Measurements from ENCODE around the gene MKRN2OS. TPM values are rescaled to one million over a fixed set of nuclear protein-coding genes. Genes with fewer than 3 reads are reported as not detected.

Gene MKRN2OS
- total RNA-seq, 1 experiment from 2014 or later = not detected

DNA sequence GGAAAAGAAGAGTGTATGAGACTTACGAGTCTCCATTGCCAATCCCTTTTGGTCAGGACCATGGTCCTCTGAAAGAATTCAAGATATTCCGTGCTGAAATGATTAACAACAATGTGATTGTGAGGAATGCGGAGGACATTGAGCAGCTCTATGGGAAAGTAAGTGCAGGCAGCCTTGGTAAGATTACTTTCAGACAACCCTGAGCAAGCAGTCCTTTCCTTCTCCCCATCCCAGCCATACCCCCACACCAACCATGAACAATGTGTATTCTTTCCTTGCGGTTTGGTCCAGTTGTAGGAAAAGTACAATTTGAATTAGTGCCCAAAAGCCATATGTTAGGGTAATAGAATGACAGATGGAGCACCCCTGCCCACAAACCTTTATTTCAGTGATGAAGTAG, 55.5 kb downstream of the MKRN2OS start:
- no peaks in the 10 kb centered on the region for H3K27me3 Mint-ChIP-seq (ENCODE audit: low read depth)
- no peak overlapping the region for H3K4me3 Mint-ChIP-seq
- H3K27ac Mint-ChIP-seq = no peak overlapping the region
- peaks cover 34% of the 10 kb centered on the region for H3K36me3 Mint-ChIP-seq
- H3K4me1 Mint-ChIP-seq = peaks cover 15% of the 10 kb centered on the region
- DNase-seq (ENCODE audit: low spot score) (no peak), ATAC-seq (no peak)
- TF ChIP-seq RELA (CRISPR knock-in tag; IDR thresholded peaks at IDR 0.05; ENCODE audit: borderline replicate concordance) = no peak
- no peak for TF ChIP-seq KAT7 (CRISPR knock-in tag; IDR thresholded peaks at IDR 0.05; ENCODE audit: borderline replicate concordance)
- TF ChIP-seq, protein P1, sequence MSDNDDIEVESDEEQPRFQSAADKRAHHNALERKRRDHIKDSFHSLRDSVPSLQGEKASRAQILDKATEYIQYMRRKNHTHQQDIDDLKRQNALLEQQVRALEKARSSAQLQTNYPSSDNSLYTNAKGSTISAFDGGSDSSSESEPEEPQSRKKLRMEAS (CRISPR knock-in tag; IDR thresholded peaks at IDR 0.05) = no peak
- no peak for TF ChIP-seq OVOL2 (CRISPR knock-in tag; IDR thresholded peaks at IDR 0.05; ENCODE audit: borderline replicate concordance)
- TF ChIP-seq NR3C1 (CRISPR knock-in tag; conservative IDR thresholded peaks at IDR 0.05; ENCODE audit: low read depth) = no peak
- TF ChIP-seq ATF1 (CRISPR knock-in tag; IDR thresholded peaks at IDR 0.05) = no peak
- TF ChIP-seq SMAD4 (CRISPR knock-in tag; IDR thresholded peaks at IDR 0.05) = no peak
- TF ChIP-seq, protein P2, sequence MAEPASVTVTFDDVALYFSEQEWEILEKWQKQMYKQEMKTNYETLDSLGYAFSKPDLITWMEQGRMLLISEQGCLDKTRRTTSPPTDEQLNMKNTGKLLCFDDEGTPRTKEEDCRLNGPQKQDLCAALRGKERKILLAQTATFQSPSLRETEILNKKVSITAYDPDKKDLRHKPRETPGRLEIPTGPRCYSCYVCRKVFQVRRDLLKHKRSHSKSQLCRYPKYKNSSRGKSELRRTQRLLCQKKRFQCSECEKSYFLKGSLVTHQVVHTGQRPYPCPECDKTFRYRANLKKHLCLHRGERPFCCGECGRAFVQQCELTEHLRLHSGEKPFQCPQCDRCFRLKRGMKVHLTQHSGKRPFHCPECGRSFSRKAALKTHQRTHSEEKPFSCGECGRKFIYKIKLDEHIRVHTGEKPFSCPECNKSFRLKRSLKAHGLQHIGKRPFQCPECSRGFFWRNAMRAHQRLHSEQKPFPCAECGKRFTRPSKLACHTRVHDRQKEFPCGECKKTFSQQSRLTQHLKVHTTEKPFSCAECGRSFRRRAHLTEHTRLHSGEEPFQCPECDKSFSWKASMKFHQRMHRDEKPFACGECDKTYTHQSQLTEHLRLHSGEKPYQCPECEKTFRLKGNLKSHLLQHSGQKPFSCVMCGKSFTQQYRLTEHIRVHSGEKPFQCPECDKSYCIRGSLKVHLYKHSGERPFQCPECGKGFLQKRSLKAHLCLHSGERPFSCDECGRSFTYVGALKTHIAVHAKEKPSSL (CRISPR knock-in tag; conservative IDR thresholded peaks at IDR 0.05) = no peak
- TF ChIP-seq JUN (CRISPR knock-in tag; IDR thresholded peaks at IDR 0.05) = no peak
- TF ChIP-seq, protein P3, sequence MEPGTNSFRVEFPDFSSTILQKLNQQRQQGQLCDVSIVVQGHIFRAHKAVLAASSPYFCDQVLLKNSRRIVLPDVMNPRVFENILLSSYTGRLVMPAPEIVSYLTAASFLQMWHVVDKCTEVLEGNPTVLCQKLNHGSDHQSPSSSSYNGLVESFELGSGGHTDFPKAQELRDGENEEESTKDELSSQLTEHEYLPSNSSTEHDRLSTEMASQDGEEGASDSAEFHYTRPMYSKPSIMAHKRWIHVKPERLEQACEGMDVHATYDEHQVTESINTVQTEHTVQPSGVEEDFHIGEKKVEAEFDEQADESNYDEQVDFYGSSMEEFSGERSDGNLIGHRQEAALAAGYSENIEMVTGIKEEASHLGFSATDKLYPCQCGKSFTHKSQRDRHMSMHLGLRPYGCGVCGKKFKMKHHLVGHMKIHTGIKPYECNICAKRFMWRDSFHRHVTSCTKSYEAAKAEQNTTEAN (CRISPR knock-in tag; IDR thresholded peaks at IDR 0.05) = no peak
- TF ChIP-seq, protein P4, sequence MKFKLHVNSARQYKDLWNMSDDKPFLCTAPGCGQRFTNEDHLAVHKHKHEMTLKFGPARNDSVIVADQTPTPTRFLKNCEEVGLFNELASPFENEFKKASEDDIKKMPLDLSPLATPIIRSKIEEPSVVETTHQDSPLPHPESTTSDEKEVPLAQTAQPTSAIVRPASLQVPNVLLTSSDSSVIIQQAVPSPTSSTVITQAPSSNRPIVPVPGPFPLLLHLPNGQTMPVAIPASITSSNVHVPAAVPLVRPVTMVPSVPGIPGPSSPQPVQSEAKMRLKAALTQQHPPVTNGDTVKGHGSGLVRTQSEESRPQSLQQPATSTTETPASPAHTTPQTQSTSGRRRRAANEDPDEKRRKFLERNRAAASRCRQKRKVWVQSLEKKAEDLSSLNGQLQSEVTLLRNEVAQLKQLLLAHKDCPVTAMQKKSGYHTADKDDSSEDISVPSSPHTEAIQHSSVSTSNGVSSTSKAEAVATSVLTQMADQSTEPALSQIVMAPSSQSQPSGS (CRISPR knock-in tag; IDR thresholded peaks at IDR 0.05; ENCODE audit: borderline replicate concordance, low read depth) = no peak
- TF ChIP-seq, protein P5, sequence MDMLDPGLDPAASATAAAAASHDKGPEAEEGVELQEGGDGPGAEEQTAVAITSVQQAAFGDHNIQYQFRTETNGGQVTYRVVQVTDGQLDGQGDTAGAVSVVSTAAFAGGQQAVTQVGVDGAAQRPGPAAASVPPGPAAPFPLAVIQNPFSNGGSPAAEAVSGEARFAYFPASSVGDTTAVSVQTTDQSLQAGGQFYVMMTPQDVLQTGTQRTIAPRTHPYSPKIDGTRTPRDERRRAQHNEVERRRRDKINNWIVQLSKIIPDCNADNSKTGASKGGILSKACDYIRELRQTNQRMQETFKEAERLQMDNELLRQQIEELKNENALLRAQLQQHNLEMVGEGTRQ (CRISPR knock-in tag; IDR thresholded peaks at IDR 0.05) = no peak
- CTCF ChIA-PET = no interaction called here
- POLR2A ChIA-PET = no interaction called here
- no peaks in the 10 kb centered on the region for H3K9me3 Mint-ChIP-seq

Other genes starting within 250 kb of the MKRN2OS start
- gene TSEN2, start 61.0 kb downstream of the MKRN2OS start, total RNA-seq (2021) = 19.9 to 21.1 TPM (median 20.2 TPM) in 3 replicates
- 18.2 to 20.6 TPM (median 19.6 TPM) in 3 replicates for gene MKRN2, start 11.6 kb upstream of the MKRN2OS start, total RNA-seq (2021)
- 85.0 to 101 TPM (median 86.1 TPM) in 3 replicates for gene RAF1, start 118.6 kb upstream of the MKRN2OS start, total RNA-seq (2021)
- 0.17 TPM in 1 of 3 replicates, not detected in the others for gene TMEM40, start 213.8 kb upstream of the MKRN2OS start, total RNA-seq (2021)

Data from WTC11 (cell line).